ENCODE measurements around the gene UTY.

The UTY gene

GRCh38 chrY:13361656-13362636, 117.9 kb downstream of the UTY start:
- H3K4me3 ChIP-seq (ENCODE audit: low read depth in 1 of 5, low read length in 5 of 5) = no peak overlapping the region
- no peak overlapping the region for H3K9ac ChIP-seq (ENCODE audit: low read length in 5 of 5)
- H3K27ac ChIP-seq (ENCODE audit: low read depth, low read length) = no peak overlapping the region
- H3K4me1 ChIP-seq (ENCODE audit: control insufficient read depth in 5 of 5, insufficient read depth in 5 of 5, low read length in 5 of 5) = no peaks in the 10 kb centered on the region
- H3K27me3 ChIP-seq (ENCODE audit: control insufficient read depth in 5 of 5, insufficient read depth in 4 of 5, low read length in 5 of 5) = no peaks in the 10 kb centered on the region
- H3K9me3 ChIP-seq (ENCODE audit: control insufficient read depth in 5 of 5, low read length in 5 of 5) = no peaks in the 10 kb centered on the region
- H3K36me3 ChIP-seq (ENCODE audit: control insufficient read depth in 5 of 5, insufficient read depth in 5 of 5, low read length in 5 of 5) = no peaks in the 10 kb centered on the region

DNA sequence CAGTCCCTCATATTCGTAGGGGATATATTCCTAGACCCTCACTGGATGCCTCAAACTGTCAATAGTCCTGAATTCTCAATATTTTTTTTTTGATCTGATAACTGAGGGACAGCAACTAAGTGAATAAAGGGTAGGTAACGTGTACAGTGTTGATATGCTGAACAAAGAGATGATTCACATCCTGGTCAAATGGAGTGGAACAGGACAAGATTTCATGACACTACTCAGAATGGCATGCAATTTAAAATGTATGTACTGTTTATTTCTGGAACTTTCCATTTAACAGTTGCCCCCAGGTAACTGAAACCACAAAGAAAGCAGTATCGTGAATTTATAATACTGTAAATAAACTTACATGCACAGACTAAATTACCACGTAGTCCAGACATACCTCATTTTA, 128.4 kb downstream of the UTY start:
- H3K4me3 ChIP-seq (ENCODE audit: low read depth in 1 of 5, low read length in 5 of 5) = no peak overlapping the region
- no peaks in the 10 kb centered on the region for H3K27me3 ChIP-seq (ENCODE audit: control insufficient read depth in 5 of 5, insufficient read depth in 4 of 5, low read length in 5 of 5)
- H3K4me1 ChIP-seq (ENCODE audit: control insufficient read depth in 5 of 5, insufficient read depth in 5 of 5, low read length in 5 of 5) = no peaks in the 10 kb centered on the region
- H3K9ac ChIP-seq (ENCODE audit: low read length in 5 of 5) = no peak overlapping the region
- H3K36me3 ChIP-seq (ENCODE audit: control insufficient read depth in 5 of 5, insufficient read depth in 5 of 5, low read length in 5 of 5) = no peaks in the 10 kb centered on the region
- H3K27ac ChIP-seq (ENCODE audit: low read depth, low read length) = no peak overlapping the region
- H3K9me3 ChIP-seq (ENCODE audit: control insufficient read depth in 5 of 5, low read length in 5 of 5) = no peaks in the 10 kb centered on the region

DNA sequence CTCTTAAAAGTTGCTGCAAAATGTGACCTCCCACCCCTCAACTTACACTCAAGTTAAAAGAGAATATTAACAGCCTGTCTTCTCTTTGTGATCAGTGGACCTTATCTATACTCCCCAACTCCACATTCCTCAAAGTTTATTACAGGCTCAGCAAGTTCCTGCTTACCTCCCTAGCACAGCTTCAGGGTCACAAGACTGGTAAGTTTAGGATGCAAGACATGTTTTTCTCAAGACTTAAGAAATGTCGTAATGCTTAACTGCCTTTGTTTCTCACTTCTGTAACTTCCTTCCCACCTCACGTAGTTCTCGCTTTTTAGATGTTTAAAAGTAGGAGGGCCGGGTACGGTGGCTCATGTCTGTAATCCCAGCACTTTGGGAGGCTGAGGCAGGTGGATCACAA, 132.7 kb downstream of the UTY start:
- H3K36me3 ChIP-seq (ENCODE audit: control insufficient read depth in 5 of 5, insufficient read depth in 5 of 5, low read length in 5 of 5) = no peaks in the 10 kb centered on the region
- no peaks in the 10 kb centered on the region for H3K27me3 ChIP-seq (ENCODE audit: control insufficient read depth in 5 of 5, insufficient read depth in 4 of 5, low read length in 5 of 5)
- H3K27ac ChIP-seq (ENCODE audit: low read depth, low read length) = no peak overlapping the region
- H3K4me3 ChIP-seq (ENCODE audit: low read depth in 1 of 5, low read length in 5 of 5) = no peak overlapping the region
- H3K9ac ChIP-seq (ENCODE audit: low read length in 5 of 5) = no peak overlapping the region
- H3K4me1 ChIP-seq (ENCODE audit: control insufficient read depth in 5 of 5, insufficient read depth in 5 of 5, low read length in 5 of 5) = no peaks in the 10 kb centered on the region
- H3K9me3 ChIP-seq (ENCODE audit: control insufficient read depth in 5 of 5, low read length in 5 of 5) = no peaks in the 10 kb centered on the region

DNA sequence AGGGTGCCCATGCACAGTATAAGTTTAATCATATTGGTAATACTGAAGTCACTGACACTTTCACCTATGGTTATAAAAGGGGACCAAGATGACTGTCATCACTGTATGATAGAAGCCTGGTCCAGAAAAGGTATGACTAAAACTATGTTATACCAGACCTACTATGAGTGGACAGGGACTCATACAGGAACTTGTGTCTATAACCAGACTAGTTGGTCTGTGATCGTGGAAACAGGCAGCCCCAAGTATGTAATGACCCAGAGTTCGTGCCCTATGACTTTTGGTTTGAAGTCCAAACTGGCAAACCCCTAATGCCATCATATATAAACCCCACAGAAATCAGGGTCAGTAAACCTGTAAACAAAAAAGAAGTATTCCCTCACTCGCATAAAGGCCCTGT, 134.3 kb downstream of the UTY start:
- Histone ChIP-seq H3K27me3 (ENCODE audit: control insufficient read depth in 5 of 5, insufficient read depth in 4 of 5, low read length in 5 of 5) (no peaks in the 10 kb centered on the region), H3K9me3 (ENCODE audit: control insufficient read depth in 5 of 5, low read length in 5 of 5) (no peaks in the 10 kb centered on the region), H3K27ac (ENCODE audit: low read depth, low read length) (no peak overlapping the region), H3K36me3 (ENCODE audit: control insufficient read depth in 5 of 5, insufficient read depth in 5 of 5, low read length in 5 of 5) (no peaks in the 10 kb centered on the region), H3K4me3 (ENCODE audit: low read depth in 1 of 5, low read length in 5 of 5) (no peak overlapping the region), H3K9ac (ENCODE audit: low read length in 5 of 5) (no peak overlapping the region), H3K4me1 (ENCODE audit: control insufficient read depth in 5 of 5, insufficient read depth in 5 of 5, low read length in 5 of 5) (no peaks in the 10 kb centered on the region)

GRCh38 chrY:13343307-13343946, 136.4 kb downstream of the UTY start:
- Histone ChIP-seq H3K4me3 (ENCODE audit: low read depth in 1 of 5, low read length in 5 of 5) (no peak overlapping the region), H3K36me3 (ENCODE audit: control insufficient read depth in 5 of 5, insufficient read depth in 5 of 5, low read length in 5 of 5) (no peaks in the 10 kb centered on the region), H3K9me3 (ENCODE audit: control insufficient read depth in 5 of 5, low read length in 5 of 5) (no peaks in the 10 kb centered on the region), H3K9ac (ENCODE audit: low read length in 5 of 5) (no peak overlapping the region), H3K27ac (ENCODE audit: low read depth, low read length) (no peak overlapping the region), H3K27me3 (ENCODE audit: control insufficient read depth in 5 of 5, insufficient read depth in 4 of 5, low read length in 5 of 5) (no peaks in the 10 kb centered on the region), H3K4me1 (ENCODE audit: control insufficient read depth in 5 of 5, insufficient read depth in 5 of 5, low read length in 5 of 5) (no peaks in the 10 kb centered on the region)

- H3K27ac ChIP-seq (ENCODE audit: low read depth, low read length) = no peak overlapping the region
- no peaks in the 10 kb centered on the region for H3K27me3 ChIP-seq (ENCODE audit: control insufficient read depth in 5 of 5, insufficient read depth in 4 of 5, low read length in 5 of 5)
- no peaks in the 10 kb centered on the region for H3K9me3 ChIP-seq (ENCODE audit: control insufficient read depth in 5 of 5, low read length in 5 of 5)
- no peak overlapping the region for H3K4me3 ChIP-seq (ENCODE audit: low read depth in 1 of 5, low read length in 5 of 5)
- H3K4me1 ChIP-seq (ENCODE audit: control insufficient read depth in 5 of 5, insufficient read depth in 5 of 5, low read length in 5 of 5) = no peaks in the 10 kb centered on the region
- H3K36me3 ChIP-seq (ENCODE audit: control insufficient read depth in 5 of 5, insufficient read depth in 5 of 5, low read length in 5 of 5) = no peaks in the 10 kb centered on the region
- H3K9ac ChIP-seq (ENCODE audit: low read length in 5 of 5) = no peak overlapping the region
Observed at GRCh38 chrY:13339939-13340338, 139.9 kb downstream of the UTY start.

- Histone ChIP-seq H3K4me1 (ENCODE audit: control insufficient read depth in 5 of 5, insufficient read depth in 5 of 5, low read length in 5 of 5) (no peaks in the 10 kb centered on the region), H3K9me3 (ENCODE audit: control insufficient read depth in 5 of 5, low read length in 5 of 5) (no peaks in the 10 kb centered on the region), H3K36me3 (ENCODE audit: control insufficient read depth in 5 of 5, insufficient read depth in 5 of 5, low read length in 5 of 5) (no peaks in the 10 kb centered on the region), H3K27me3 (ENCODE audit: control insufficient read depth in 5 of 5, insufficient read depth in 4 of 5, low read length in 5 of 5) (no peaks in the 10 kb centered on the region), H3K27ac (ENCODE audit: low read depth, low read length) (no peak overlapping the region), H3K4me3 (ENCODE audit: low read depth in 1 of 5, low read length in 5 of 5) (no peak overlapping the region), H3K9ac (ENCODE audit: low read length in 5 of 5) (no peak overlapping the region)
Observed at GRCh38 chrY:13339381-13339780, 140.5 kb downstream of the UTY start.

DNA sequence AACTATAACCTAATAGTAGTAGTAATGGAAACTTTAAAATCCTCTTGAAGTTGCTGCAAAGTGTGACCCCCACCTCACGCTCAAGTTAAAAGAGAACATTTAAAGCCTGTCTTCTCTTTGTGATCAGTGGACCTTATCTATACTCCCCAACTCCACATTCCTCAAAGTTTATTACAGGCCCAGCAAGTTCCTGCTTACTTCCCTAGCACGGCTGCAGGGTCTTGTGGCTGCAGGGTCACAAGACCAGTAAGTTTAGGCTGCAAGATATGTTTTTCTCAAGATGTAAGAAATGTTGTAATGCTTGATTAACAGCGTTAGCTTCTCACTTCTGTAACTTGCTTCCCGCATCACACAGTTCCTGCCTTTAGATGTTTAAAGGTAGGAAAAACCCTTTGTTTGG, 141.1 kb downstream of the UTY start:
- Histone ChIP-seq H3K27ac (ENCODE audit: low read depth, low read length) (no peak overlapping the region), H3K27me3 (ENCODE audit: control insufficient read depth in 5 of 5, insufficient read depth in 4 of 5, low read length in 5 of 5) (no peaks in the 10 kb centered on the region), H3K4me3 (ENCODE audit: low read depth in 1 of 5, low read length in 5 of 5) (no peak overlapping the region), H3K4me1 (ENCODE audit: control insufficient read depth in 5 of 5, insufficient read depth in 5 of 5, low read length in 5 of 5) (no peaks in the 10 kb centered on the region), H3K36me3 (ENCODE audit: control insufficient read depth in 5 of 5, insufficient read depth in 5 of 5, low read length in 5 of 5) (no peaks in the 10 kb centered on the region), H3K9ac (ENCODE audit: low read length in 5 of 5) (no peak overlapping the region), H3K9me3 (ENCODE audit: control insufficient read depth in 5 of 5, low read length in 5 of 5) (no peaks in the 10 kb centered on the region)

GRCh38 chrY:13337934-13338333, 141.9 kb downstream of the UTY start:
- Histone ChIP-seq H3K9ac (ENCODE audit: low read length in 5 of 5) (no peak overlapping the region), H3K9me3 (ENCODE audit: control insufficient read depth in 5 of 5, low read length in 5 of 5) (no peaks in the 10 kb centered on the region), H3K36me3 (ENCODE audit: control insufficient read depth in 5 of 5, insufficient read depth in 5 of 5, low read length in 5 of 5) (no peaks in the 10 kb centered on the region), H3K27me3 (ENCODE audit: control insufficient read depth in 5 of 5, insufficient read depth in 4 of 5, low read length in 5 of 5) (no peaks in the 10 kb centered on the region), H3K27ac (ENCODE audit: low read depth, low read length) (no peak overlapping the region), H3K4me1 (ENCODE audit: control insufficient read depth in 5 of 5, insufficient read depth in 5 of 5, low read length in 5 of 5) (no peaks in the 10 kb centered on the region), H3K4me3 (ENCODE audit: low read depth in 1 of 5, low read length in 5 of 5) (no peak overlapping the region)

DNA sequence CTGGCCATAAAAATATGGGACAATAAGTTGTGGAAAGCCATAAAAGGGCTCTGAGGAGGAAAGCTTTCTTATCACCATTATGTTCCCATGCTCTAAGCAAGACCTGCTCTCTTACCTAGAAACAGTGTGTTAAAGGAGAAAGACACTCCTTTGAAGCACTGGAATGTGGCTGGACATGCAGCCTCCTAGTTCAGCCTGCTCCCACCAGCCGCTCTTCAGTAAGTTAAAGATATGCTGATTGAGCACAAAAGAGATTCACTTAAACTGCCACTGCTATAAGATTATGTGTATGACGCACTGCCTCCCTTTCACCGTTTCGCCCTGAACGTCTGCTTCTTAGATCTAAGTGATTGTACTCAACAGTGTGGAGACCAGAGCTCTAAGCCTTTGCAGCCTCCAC, 146.0 kb downstream of the UTY start:
- no peaks in the 10 kb centered on the region for H3K27me3 ChIP-seq (ENCODE audit: control insufficient read depth in 5 of 5, insufficient read depth in 4 of 5, low read length in 5 of 5)
- no peak overlapping the region for H3K27ac ChIP-seq (ENCODE audit: low read depth, low read length)
- no peaks in the 10 kb centered on the region for H3K9me3 ChIP-seq (ENCODE audit: control insufficient read depth in 5 of 5, low read length in 5 of 5)
- no peak overlapping the region for H3K4me3 ChIP-seq (ENCODE audit: low read depth in 1 of 5, low read length in 5 of 5)
- H3K36me3 ChIP-seq (ENCODE audit: control insufficient read depth in 5 of 5, insufficient read depth in 5 of 5, low read length in 5 of 5) = no peaks in the 10 kb centered on the region
- H3K4me1 ChIP-seq (ENCODE audit: control insufficient read depth in 5 of 5, insufficient read depth in 5 of 5, low read length in 5 of 5) = no peaks in the 10 kb centered on the region
- H3K9ac ChIP-seq (ENCODE audit: low read length in 5 of 5) = no peak overlapping the region
